GM18508 (cell line): ENCODE results near the gene LRCH1.

ENCODE experiments used
- ATAC-seq: cut with Tn5 transposase; IDR thresholded peaks from one replicate; pipeline ENCODE4 v1.9.1; 2021; ENCODE audit warnings: moderate number of reproducible peaks; ENCODE audit not compliant: insufficient read depth, unreplicated experiment

The LRCH1 gene

DNA sequence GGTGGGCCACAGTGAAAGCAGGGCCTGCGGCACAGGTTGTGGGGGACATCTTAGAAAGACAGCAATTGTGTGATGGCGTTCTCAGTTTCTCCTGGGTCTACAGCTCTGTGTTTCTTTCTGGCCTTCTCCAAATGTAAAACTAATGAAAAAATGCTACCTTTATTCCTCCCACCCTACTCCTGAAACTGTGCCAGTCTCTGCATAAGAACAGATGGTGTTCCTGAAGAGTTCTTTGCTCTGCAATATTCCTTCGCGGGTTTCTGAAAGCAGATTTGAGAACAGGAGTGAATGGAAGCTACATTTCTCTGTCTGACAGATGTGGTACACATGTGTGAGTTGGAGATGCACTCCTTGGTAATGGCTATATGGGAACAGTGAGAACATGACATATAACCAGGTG, 18.0 kb upstream of the LRCH1 start:
- ATAC-seq, result no peak

DNA sequence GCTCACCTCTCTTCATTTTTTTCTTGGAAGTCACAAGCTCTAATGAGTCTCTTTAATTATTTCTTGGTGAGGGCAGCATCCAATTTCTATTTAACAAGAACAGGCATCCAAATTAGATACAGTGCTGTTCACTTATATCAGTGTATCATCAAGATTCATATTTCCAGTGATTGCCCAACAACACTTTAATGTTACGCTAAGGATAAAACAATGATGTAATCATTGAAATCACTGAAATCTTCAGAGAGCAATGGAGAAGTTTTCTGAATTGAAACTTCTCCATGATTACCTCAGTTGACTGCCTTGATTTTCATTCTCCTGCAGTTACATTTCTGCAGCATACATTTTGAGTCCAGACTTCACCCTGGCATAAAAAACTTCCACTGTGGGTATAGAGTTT, 17.1 kb upstream of the LRCH1 start:
- ATAC-seq, result no peak

DNA sequence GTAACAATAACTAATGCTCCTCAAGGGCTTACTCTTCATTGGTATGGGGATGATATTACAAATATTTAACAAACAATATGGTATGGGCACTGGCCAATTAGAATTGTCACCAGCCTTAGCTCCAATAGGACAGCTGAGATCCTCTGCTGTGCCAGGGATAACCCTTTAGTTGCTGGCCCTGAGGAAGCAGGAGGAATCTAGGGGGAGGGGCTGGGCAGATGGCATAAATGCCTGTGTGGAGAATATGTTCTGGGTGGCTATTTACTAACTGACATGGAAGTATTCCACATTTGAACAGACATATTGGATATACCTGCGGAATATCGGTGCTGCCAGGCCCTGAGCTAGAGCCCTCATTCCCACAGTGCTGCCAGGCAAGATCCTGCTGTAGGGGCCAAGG, 16.6 kb upstream of the LRCH1 start:
- no peak for ATAC-seq

DNA sequence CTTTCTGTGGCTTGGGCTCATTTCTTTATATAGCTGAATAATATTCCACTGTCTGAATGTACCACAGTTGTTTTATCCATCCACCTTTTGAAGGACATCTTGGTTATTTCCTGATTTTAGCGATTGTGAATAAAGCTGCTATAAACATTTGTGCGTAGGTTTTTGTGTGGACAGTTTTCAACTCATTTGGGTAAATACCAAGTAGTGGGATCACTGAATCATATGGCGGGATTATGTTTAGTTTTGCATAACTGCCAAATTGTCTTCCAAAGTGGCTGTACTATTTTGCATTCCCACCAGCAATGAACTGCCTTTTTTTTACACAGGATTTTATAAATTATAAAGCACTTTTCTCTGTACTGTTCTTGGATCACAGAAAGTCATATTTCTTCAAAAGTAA, 13.7 kb upstream of the LRCH1 start:
- ATAC-seq, result no peak

DNA sequence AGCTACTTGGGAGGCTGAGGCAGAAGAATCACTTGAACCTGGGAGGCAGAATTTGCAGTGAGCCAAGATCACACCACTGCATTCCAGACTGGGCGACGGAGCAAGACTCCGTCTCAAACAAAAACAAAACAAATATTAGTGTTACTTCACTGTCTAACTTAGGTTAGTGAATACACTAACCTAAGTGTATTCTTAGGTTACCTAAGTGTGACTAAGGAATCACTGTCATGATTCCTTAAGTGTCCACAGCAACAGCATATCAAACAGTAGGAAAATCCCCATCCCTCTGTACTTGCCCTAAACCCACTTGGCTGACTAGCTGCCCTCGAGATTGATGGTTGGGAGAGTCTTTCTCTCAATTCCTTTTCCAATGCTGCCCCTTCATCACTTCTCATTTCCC, 11.8 kb upstream of the LRCH1 start:
- ATAC-seq, result no peak

DNA sequence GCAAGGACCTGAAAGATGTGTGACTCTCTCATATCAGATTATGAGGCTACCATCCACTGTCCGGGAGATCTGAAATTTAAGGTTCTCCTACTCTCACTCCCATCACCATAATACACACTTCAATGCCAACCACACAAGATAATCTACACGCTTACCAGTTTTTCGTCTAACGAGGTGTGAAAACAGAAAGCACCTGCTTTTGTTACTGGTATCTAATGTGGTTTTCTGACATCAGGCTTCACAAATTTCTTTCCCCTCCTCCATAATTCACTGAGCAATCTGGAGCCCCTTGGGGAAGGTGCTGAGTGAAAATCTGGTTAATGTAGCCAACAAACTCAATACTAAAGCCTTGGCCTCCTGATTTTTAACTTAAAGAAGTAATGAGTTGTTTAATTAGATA, 10.1 kb upstream of the LRCH1 start:
- no peak for ATAC-seq

DNA sequence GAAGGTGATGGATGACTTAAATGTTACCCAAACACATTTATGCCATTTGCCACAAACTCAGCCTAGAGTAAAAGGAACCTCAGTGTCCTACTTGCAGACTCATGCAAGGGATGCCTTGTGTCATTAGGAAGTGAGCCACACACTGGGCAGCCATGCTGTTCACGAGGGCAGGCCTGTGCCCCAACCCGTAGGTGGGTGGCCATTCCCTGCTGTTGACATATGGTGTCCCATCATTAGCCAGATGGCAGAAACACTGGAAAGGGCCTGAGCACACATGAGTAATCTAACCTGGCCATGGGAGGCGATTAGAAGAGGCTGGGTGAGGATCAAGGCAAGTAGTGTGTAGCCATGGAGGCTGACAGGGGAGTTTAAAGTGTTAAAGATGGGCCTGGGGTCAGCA, 9.7 kb upstream of the LRCH1 start:
- no peak for ATAC-seq

DNA sequence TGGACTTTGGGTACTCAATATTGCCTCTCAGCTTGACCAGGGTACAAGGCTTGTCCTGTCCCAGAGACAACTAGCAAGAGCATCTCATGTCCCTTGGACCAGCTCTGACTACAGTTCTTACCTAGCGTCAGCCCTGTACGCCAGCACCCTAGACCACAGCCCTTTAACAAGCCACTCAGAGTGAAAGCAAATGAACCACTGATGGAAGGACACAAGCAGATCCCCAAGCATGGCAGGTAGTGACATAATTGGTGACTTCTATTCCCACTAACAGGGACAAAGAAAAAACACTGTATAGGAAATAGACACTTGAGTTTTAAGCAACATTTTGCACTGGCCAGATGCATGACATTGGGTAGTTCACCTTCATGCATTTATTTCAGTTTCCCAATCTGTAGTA, 8.8 kb upstream of the LRCH1 start:
- no peak for ATAC-seq

DNA sequence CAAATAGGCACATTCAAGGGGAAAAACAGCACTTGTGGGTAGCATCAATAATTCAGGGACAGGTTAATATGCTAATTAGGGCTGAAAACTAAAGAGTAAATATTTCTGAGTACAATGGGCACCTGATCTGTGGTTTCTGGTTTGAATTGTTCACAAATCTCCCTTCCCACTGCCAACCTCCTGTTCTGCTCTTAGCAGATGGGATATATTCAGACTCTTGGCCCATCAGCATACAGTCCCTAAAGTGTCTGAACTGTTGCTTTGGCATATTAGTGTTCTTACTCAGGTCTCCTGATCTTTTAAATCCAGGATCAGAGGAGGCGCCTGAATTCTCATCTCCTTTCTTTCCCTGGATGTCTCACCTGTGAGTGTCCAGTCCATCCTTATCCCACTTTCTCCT, 8.2 kb upstream of the LRCH1 start:
- no peak for ATAC-seq

DNA sequence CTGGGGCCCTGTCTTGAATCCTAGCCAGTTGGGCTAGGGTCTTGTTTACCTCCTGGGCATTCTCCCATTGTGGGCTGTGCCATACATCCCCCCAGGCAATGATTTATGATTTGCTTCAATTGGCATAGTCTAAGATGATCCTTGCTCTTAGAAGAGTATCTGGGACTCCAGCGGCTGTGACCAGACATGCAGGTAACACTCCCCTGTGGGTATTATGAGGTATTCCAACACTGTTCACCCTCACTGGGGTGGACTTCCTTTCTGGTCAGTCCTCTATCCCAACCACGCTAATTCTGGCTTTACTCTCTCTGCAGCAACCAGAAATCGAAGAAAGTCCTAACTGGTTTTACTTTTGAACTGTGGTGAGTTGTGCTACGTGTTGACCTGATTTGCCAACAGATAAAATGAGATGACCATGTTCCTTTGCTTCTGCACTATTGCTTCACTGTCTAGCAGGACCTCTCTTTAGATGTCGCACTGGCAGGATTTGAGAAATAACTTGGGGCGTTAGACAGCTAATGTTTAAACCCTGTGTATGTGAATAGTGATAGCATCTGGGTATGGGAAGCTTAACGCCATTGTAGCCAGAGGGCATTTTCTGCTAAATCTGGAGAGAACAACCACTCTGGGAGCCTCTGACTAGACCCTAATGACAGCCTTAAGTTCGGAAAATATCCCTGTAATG, 6.7 kb upstream of the LRCH1 start:
- no peak for ATAC-seq

DNA sequence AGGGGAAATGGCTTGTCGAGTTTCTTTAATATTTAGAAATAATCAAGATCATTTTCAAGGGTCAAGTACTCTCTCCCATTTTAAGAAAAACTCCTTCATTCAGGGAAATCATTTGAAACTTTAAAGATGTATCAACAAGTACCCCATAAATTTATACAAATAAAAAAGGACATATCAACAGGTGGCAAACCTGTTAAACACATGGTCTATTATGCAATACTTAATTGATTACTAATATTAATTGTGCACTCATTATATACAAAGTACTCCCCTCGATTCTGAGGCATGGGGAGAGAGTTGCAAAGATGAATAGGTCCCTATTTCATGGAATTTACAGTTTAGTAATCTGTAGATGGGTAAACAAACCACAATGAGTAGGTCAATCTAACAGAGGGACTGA, 2.1 kb upstream of the LRCH1 start:
- ATAC-seq, result no peak

DNA sequence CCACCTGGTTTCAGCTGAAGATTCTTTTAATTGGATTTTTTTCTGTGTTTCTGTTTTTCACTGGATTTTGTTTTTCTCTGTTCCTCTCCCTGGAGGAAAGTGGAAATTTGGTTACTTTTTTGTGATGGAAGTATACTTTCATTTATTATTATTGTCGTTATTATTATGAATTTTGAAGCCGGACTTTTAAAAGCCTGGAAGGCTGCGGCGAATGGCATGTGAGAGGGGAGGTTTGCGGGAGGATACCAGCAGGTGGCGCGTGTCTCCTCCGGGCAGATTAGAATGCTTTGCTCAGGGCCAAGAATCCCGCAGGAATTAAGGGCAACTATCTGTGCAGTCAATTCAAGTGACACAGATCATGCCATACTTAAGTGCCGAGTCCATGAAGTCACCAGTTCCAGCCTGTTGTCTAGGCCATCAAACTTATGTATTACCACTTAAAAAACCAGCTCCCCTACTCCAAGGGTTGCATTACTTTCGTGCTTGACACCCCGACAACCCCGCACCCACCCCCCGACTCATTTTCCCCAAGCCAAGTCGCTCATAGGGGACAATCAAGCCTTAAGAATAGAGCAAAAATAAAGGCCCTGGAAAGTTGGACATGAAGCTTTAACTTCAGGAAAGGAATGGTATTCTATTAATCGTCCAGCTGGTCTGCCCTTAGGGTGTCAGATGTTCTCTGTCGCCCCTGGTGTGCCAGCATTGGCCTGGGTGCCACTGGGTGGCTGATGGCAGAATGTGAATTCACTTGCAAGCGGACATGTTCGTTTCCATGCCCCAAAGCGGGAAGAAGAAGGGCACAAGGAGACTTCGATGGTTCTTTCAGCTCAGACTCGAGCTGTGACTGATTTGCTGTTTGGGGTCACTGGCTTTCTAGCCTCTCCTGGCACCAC, 1.3 kb upstream of the LRCH1 start:
- ATAC-seq, result no peak

DNA sequence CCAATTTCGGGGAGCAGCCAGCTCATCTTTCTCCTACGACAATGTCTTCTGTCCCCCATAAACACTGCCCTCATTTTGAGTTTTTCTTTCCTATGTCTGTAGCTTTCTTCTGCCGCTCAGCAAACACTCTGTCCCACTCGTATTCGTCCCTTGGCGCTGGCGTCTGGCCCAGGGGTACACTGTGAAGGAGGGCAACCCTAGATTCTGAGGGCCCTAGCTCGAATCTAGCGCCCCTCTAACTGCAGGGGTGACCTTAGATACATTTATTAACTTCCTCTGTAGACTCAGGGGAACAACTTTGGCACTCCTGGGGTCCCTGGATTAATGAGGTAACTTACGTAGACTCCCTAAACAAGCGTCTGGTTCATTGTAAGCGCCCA, 677 bp upstream of the LRCH1 start:
- no peak for ATAC-seq

DNA sequence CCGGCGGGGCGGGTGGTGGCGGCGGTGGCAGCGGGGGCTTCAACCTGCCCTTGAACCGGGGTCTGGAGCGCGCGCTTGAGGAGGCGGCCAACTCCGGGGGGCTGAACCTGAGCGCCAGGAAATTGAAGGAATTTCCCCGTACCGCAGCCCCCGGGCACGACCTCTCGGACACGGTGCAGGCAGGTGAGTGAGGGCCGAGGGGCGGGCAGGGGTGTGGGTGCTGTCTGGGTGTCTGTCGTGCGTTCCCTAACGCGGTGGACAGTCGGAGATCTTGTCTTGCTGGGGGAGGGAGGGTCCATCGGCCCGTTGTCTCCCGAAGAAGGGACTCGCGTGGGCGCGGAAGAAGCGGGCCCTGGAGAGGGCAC, 533 bp downstream of the LRCH1 start:
- no peak for ATAC-seq

DNA sequence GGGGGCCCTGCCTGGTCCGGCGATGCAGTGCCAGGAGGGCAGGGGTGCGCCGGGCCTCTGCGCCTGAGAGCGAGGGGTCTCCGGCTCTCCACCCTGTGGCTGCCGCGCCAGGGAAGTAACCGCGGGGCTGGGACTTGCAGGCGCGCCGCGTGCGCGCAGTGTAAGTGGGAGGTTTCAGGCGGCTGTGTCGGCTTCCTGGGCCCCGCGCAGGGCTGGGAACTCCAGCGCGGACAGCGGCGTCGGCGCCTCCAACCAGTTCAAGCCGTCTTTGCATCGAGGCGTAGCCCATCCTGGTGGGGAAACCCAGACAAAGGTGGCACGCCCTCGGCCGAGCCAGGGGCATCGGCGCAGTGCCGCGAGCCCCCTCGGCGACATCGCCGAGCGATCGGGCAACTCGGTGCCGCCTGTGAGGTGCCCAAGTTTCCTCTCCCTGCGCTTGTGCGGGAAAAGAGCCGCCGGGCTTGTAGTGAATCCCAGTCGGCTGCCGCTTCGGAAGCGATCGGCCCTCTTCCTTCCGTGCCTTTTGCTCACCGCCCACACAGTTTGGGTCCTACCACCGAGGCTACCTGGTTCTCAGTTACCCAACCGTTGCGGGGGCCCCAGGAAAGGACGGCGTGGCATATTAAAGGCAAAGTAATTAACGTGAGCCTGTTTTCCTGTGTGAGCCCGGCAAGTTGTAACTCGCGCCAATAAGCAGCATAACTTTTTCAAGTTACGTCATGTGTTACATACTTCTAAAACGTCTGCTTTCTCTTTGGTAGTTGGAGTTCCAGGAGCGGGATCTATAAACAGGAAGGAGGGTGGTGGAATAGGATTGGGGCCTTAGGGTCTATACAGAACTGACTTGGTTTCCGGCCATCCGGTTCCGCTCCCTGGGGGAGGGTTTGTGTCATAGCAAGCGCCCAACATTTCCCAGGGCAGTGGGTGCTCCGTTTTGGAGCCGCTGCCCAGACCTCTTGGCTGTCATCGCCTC, 1.2 kb downstream of the LRCH1 start:
- no peak for ATAC-seq

DNA sequence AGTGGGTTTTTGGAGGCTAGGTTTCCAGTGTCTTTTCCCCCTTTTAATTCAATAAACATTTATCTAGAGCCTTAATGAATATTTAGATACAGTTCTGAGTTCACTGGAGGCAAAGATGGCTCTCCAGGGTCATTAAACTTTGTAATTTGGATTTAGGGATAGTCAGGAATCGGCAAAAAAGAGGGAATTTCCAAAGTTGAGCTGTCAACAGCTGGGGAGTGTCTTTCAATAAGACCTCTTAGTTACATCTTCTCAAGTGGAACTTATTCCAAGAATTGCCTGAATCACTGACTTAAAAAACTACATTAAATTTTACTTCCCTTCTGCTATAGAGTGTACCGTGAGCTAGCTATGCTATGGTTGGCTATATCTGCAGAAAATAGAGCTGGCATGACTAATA, 2.0 kb downstream of the LRCH1 start:
- ATAC-seq, result no peak

DNA sequence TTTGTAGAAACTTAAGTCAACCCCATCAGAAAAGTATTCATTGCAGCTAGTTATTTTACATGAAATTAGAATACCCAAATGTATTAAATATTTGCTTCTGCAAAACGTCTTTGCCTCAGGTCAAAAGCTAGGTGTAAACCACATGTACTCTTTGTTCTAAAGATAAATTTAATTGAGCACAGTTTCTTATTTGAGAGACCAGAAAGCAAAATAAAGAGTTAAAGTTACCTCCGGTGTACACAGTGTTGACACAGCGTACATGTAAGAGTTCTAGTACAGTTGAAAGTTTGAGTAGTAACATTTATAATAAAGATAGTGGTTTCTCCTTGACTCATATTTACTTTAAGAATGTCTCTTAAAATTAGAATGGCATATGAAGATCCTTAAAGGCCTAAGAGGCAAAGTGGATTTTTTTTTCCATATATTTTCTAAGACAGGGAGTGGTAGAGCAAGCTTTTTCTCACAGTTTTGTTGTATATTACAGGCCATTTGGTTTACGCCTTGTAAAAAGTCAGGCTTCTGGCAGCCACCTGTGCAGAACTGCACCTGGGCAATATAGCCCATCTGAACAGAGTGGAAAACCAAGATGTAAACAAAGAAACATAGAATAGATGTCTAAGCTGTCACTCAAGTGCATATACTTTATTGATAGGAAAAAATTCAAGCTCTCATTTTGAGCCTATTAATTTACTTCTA, 2.9 kb downstream of the LRCH1 start:
- ATAC-seq, result no peak

DNA sequence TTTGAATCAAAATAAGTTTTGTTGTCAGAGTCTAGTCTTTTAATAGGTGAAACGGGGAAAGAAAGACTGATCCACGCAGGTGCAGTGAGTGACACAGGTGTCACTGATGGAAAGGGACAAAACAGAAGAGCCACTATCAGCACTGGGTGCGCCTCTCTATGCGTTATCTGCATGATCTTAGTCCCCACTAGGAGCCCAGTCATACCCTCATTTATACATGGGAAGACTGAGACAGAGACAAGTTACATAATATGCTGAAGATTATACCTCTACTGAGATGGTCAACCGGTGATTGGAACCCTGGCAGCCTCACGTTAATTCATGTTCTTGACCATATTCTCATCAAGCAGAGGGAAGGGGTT, 3.4 kb downstream of the LRCH1 start:
- ATAC-seq, result no peak

DNA sequence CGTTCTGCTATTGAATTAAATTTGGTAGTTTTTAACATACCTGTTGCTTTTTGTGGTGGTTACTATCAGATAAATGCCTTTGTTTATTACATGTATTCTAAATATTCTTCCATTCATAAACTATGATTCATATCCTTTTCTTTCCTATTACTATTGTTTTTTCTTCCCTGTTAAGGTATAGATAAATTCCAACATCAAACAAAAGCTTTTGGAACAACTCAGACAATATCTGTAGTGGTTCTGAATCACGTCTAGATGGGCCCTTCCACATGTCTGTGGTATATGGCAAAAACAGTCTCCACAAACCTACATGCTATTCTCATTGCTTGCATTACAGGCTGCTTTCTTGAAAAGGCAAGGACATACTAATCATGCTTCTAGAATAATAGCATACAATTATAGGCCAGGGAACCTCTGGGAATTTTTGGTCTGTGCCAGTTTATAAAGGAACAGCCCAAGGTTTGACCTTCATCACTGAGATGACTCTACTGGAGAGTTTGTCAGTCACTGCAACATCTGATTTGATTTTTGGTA, 6.4 kb downstream of the LRCH1 start:
- ATAC-seq, result no peak

DNA sequence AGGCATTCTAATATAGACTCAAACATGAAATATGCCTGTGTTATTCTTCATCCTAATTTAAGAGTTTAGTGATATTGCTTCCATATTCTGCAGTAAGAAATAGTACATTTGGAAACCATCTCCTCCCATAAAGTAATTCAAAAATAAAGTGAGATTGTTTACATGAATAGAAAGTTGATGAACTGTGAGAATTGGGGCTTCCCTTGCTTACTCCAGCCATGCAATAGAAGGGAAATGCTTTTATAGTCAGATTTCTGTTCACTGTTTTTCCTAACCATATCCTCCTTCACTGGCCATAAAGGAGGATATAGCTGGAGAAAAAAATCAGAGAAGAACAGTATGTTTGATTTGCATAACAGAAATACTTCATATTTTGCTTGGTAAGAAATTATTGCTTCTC, 7.8 kb downstream of the LRCH1 start:
- ATAC-seq, result no peak
